Activated T-cell treated with anti-CD3 and anti-CD28 coated beads for 4 hours (primary cell): ENCODE measurements around the gene SP4.
"Not testable (repeated sequence)": the region's sequence is repeated elsewhere in the genome, so short reads cannot be mapped to it uniquely, and the experiment has no call there.

Experiments used
- DNase-seq: peaks from one replicate; pipeline ENCODE4 v3.0.0-alpha.2; 2020

The SP4 gene

GRCh38 chr7:21532485-21532884, 104.6 kb downstream of the SP4 start:
- DNase-seq, result not testable (repeated sequence)

- not testable (repeated sequence) for DNase-seq
Observed at GRCh38 chr7:21533646-21534045, 105.8 kb downstream of the SP4 start.

- DNase-seq, result not testable (repeated sequence)
Observed at GRCh38 chr7:21536445-21537118, 108.7 kb downstream of the SP4 start.

DNA sequence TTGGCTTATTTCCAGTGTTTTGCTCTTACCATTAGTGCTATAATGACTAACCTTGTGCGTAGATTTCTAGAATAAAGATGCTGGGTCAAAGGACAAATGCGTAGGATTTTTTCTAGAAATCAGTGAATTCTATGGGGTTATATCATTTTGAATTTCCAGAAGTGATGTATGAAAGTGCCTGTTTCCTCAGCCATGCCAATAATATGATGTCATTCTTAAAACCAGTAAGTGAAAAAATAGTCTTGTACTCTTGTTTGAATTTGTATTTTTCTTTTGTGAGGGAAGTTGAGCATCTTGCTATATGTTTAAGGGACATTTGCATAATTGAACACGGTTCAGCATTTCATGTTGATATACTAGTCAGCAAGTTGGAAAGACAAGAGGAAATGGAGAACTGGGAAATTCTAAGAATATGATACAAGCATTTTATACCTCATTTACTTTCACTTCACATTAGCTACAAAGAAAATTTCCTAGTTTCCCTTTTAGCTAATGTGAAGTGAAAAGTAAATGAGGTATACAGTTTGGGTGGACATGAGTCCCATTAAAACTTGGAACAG, 111.1 kb downstream of the SP4 start:
- no peak for DNase-seq

DNA sequence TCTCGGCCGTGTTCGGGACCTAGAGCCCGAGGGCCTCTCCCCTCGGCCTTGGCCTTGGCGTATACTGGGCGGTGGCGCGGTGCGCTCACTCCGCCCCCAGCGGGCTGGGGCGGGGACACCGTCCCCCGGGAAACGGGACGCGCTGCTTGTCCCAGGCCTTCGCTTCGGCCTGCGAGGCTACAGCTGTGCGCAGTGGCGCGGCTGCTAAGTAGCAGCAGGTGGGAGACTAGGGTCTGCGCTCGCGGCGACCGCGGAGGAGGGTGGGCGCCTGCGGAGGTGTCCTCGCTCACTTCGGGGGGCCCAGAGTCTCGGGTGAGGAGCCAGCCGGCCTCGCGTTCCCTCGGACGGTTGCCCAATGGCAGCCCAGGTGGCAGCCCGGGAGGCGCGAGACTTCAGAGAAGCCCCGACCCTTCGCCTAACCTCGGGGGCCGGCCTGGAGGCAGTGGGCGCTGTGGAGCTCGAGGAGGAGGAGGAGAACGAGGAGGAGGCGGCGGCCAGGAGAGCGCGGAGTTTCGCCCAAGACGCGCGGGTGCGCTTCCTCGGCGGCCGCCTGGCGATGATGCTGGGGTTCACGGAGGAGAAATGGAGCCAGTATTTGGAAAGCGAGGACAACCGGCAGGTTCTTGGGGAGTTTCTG, 115.1 kb downstream of the SP4 start, which contains the start of gene DNAH11:
Gene DNAH11 (plus strand): TSS at position 149 of the 637 bp plus-strand sequence. CDS start 207 bp downstream, at position 356.
- no peak for DNase-seq

- DNase-seq, result no peak
Observed at GRCh38 chr7:21543528-21544302, 115.8 kb downstream of the SP4 start.

DNA sequence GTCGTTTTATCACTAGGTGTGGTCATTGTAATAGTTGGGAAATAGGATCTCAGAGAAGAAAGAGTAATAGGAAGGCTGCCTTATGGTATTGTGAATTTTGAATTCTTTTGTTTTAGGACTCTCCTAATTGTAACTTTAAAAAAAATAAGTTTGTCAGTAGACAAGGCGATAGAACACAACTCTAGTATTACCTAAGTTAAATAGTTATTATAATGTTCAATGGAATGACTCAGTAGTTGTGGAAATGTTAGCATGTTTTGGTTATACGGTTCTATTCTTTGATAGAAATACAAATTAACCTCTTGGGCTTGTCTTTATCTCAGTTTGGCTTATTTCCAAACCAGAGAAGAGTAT, 116.4 kb downstream of the SP4 start:
- no peak for DNase-seq

DNA sequence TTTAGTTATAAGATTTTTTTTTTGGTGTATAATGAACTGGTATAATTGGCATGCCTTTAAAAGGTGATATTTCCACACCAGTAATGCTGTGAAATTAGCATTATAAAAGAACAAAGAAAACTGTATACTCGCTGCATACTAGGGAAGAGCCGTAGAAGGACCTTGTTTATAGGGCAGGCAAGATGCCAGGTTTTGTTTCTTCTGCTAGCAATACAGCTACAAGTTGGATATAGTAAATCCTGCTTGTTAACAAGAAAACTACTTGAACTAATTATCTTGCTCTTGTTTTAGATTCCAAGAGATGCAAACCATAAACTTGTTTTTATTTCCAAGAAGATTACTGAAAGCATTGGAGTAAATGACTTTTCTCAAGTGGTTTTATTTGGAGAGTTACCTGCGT, 116.8 kb downstream of the SP4 start:
- no peak for DNase-seq

DNA sequence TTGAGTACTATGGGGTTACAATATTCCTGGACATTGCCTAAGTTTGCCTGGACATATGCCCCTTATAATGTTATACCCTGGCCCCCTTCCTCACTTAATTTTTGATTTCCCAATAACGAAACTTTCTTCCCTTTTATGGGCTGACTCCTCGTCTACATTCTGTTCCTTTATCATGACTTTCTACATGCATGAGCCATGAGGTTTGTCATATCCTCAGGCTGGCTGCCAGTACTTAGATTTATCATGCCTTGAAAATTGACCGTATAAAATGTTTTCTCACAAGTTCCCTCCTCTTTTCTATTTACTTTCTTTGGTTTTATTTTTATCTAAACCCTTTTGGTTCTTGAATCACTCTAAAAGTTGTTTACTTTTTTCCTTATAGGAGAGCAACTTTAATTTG, 119.6 kb downstream of the SP4 start:
- no peak for DNase-seq

DNA sequence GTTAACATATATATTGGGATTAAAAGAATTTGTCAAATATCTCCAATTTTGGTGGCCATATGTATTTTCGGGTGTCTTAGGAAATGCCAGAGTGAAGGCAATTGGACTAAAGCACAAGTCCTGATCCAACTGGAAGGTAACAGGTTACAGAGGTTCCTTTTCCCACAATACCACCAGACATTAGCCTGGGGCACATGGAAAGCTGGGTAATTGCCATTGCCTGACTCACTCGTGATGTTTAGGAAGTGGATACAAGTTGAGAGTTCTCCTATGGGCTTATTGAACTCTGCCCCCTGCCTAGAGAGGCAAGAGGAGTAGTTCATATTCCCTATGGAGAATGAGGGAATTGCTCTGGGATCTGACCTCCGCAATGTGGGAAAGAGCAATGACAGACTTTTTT, 120.6 kb downstream of the SP4 start:
- no peak for DNase-seq

- no peak for DNase-seq
Observed at GRCh38 chr7:21550076-21550475, 122.2 kb downstream of the SP4 start.

GRCh38 chr7:21550821-21551531, 123.1 kb downstream of the SP4 start:
- DNase-seq, result no peak

DNA sequence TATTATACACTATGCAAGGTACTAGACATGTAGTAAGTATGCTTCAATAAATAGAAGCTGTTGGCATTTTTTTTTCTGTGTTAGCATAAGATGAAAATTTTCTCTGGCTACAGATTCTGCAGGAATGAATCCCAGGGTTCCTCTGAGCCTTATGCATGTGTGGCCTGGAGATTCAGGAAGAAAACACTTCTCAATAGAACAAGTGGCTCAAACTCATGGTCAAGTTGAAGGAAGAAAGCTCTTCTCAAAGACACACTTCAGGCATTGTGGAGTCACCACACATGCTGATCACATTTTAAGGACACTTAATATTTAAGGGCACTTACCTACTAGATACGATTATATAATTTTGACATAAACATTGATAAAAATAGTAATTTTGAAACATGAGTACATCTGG, 134.5 kb downstream of the SP4 start:
- no peak for DNase-seq
